ENCODE results near the gene CUTA. TPM values are rescaled to one million over a fixed set of nuclear protein-coding genes. Genes with fewer than 3 reads are reported as not detected.
"Not testable (repeated sequence)": the region's sequence is repeated elsewhere in the genome, so short reads cannot be mapped to it uniquely, and the experiment has no call there.

Gene CUTA
- total RNA-seq, 1 experiment from 2014 or later: 186 TPM

GRCh38 chr6:33380272-33380981, 37.5 kb downstream of the CUTA start:
- CTCF ChIA-PET: no interaction called here
- H3K4me3 ChIP-seq (replicated peaks in 1 of 2; ENCODE audit: low read depth in 1 of 2, low read length in 2 of 2): no peak overlapping the region
- peaks cover 0 to 20% of the 10 kb centered on the region in 2 experiments; a peak in 3 of 4 replicates for H3K4me1 ChIP-seq (ENCODE audit: control insufficient read depth in 1 of 2, insufficient read depth in 2 of 2, low read length in 2 of 2)
- H3K9me3 ChIP-seq (ENCODE audit: control insufficient read depth in 1 of 2, insufficient read depth in 1 of 2, low read depth in 1 of 2, low read length in 2 of 2): no peaks in the 10 kb centered on the region
- H3K4me2 ChIP-seq (ENCODE audit: low read length): no peak overlapping the region
- H3K36me3 ChIP-seq (ENCODE audit: control insufficient read depth in 1 of 2, insufficient read depth in 2 of 2, low read length in 2 of 2): no peaks in the 10 kb centered on the region
- no peak overlapping the region for H3K27ac ChIP-seq (ENCODE audit: low read depth, low read length)
- POLR2A ChIA-PET: interaction anchor here (2.0 kb wide), 1 partner anchor 16 kb away, joined by 4 read pairs; no protein-coding TSS in a partner anchor
- TF ChIP-seq TCF7L2 (IDR thresholded peaks at IDR 0.05; ENCODE audit: borderline replicate concordance, extremely low read depth, insufficient read depth, insufficient read length) (no peak), POLR2AphosphoS5 (IDR thresholded peaks at IDR 0.05; ENCODE audit: low read depth, low read length) (no peak), JUND (IDR thresholded peaks at IDR 0.05) (no peak), EGR1 (IDR thresholded peaks at IDR 0.05; ENCODE audit: low read depth) (no peak), YY1 (IDR thresholded peaks at IDR 0.05; ENCODE audit: extremely low read depth, insufficient replicate concordance, low read depth, low read length) (no peak), FOSL1 (IDR thresholded peaks at IDR 0.05; ENCODE audit: low read depth) (no peak), ELF1 (IDR thresholded peaks at IDR 0.05; ENCODE audit: borderline replicate concordance, low read depth) (no peak), SRF (IDR thresholded peaks at IDR 0.05; ENCODE audit: low read depth) (no peak), RAD21 (IDR thresholded peaks at IDR 0.05; ENCODE audit: low read depth) (no peak), CTCF (IDR thresholded peaks at IDR 0.05 in 2 of 3, conservative IDR thresholded peaks at IDR 0.05 in 1 of 3; ENCODE audit: borderline replicate concordance in 1 of 3, insufficient read depth in 1 of 3, low read depth in 2 of 3, low read length in 2 of 3) (no peak)
- intact Hi-C loops (cut with micrococcal nuclease): no loop called here
- no peaks in the 10 kb centered on the region for H3K9me2 ChIP-seq (ENCODE audit: insufficient read depth)
- no TSS peak for BruUV-seq (replicated peaks)
- no peak for DNase-seq (ENCODE audit: low read depth, low spot score)
- no peak overlapping the region for H2AFZ ChIP-seq (ENCODE audit: low read depth, low read length, poor library complexity, severe bottlenecking)
- no peaks in the 10 kb centered on the region for H3K79me2 ChIP-seq (ENCODE audit: insufficient read depth, low read length)
- no peaks in the 10 kb centered on the region for H4K20me1 ChIP-seq (ENCODE audit: insufficient read depth)
- RAD21 ChIA-PET (ENCODE audit: low non-redundant PET in 1 of 2, low total read pairs in 2 of 2, uncharacterized antibody in 2 of 2, unreplicated experiment in 2 of 2): no interaction called here
- ATAC-seq: no peak
- H3K27me3 ChIP-seq (ENCODE audit: insufficient read depth, low read length): no peaks in the 10 kb centered on the region
- H3K9ac ChIP-seq (ENCODE audit: low read length): no peak overlapping the region

- DNase-seq (ENCODE audit: low read depth, low spot score); H2AFZ ChIP-seq (ENCODE audit: low read depth, low read length, poor library complexity, severe bottlenecking); H3K9me2 ChIP-seq (ENCODE audit: insufficient read depth); CTCF ChIA-PET; H4K20me1 ChIP-seq (ENCODE audit: insufficient read depth); H3K9ac ChIP-seq (ENCODE audit: low read length); H3K36me3 ChIP-seq (ENCODE audit: control insufficient read depth in 1 of 2, insufficient read depth in 2 of 2, low read length in 2 of 2); H3K4me2 ChIP-seq (ENCODE audit: low read length); intact Hi-C loops (cut with micrococcal nuclease); H3K27me3 ChIP-seq (ENCODE audit: insufficient read depth, low read length); BruUV-seq (replicated peaks); ATAC-seq; H3K79me2 ChIP-seq (ENCODE audit: insufficient read depth, low read length); H3K9me3 ChIP-seq (ENCODE audit: control insufficient read depth in 1 of 2, insufficient read depth in 1 of 2, low read depth in 1 of 2, low read length in 2 of 2); H3K27ac ChIP-seq (ENCODE audit: low read depth, low read length); RAD21 ChIA-PET (ENCODE audit: low non-redundant PET in 1 of 2, low total read pairs in 2 of 2, uncharacterized antibody in 2 of 2, unreplicated experiment in 2 of 2); H3K4me3 ChIP-seq (replicated peaks in 1 of 2; ENCODE audit: low read depth in 1 of 2, low read length in 2 of 2): not testable (repeated sequence)
- POLR2A ChIA-PET: interaction anchor here (0.7 to 2.0 kb wide), 2 partner anchors 15 to 407 kb away, joined by 4 read pairs; no protein-coding TSS in a partner anchor
- peaks cover 0 to 16% of the 10 kb centered on the region in 2 experiments; a peak in 2 of 4 replicates for H3K4me1 ChIP-seq (ENCODE audit: control insufficient read depth in 1 of 2, insufficient read depth in 2 of 2, low read length in 2 of 2)
Observed at GRCh38 chr6:33379184-33379583, 38.7 kb downstream of the CUTA start.
